Ishikawa (cell line): ENCODE measurements around the gene SUFU.

Experiments
- CEBPB ChIP-seq: IDR thresholded peaks from 2 replicates; pipeline ENCODE4 v1.6.1; 2012
- CREB1 ChIP-seq: IDR thresholded peaks from 2 replicates; pipeline ENCODE4 v1.6.1; 2012; ENCODE audit warnings: low read depth
- EGR1 ChIP-seq: IDR thresholded peaks from 2 replicates; pipeline ENCODE4 v1.6.1; 2012
- EP300 ChIP-seq: IDR thresholded peaks from 2 replicates; pipeline ENCODE4 v1.6.1; 2012; ENCODE audit warnings: borderline replicate concordance
- FOXM1 ChIP-seq: IDR thresholded peaks from 2 replicates; pipeline ENCODE4 v1.6.1; 2012; ENCODE audit warnings: low read depth, borderline replicate concordance
- NFIC ChIP-seq: IDR thresholded peaks from 2 replicates; pipeline ENCODE4 v1.6.1; 2012
- RAD21 ChIP-seq: IDR thresholded peaks from 2 replicates; pipeline ENCODE4 v1.6.1; 2012; ENCODE audit warnings: low read depth
- TAF1 ChIP-seq: IDR thresholded peaks from 2 replicates; pipeline ENCODE4 v1.6.1; 2012; ENCODE audit warnings: low read depth, mild to moderate bottlenecking
- TCF12 ChIP-seq: IDR thresholded peaks from 2 replicates; pipeline ENCODE4 v1.6.1; 2012; ENCODE audit warnings: low read depth
- TEAD4 ChIP-seq: IDR thresholded peaks from 2 replicates; pipeline ENCODE4 v1.6.1; 2012
- YY1 ChIP-seq: IDR thresholded peaks from 2 replicates; pipeline ENCODE4 v1.6.1; 2012; ENCODE audit warnings: low read depth
- ZBTB7A ChIP-seq: IDR thresholded peaks from 2 replicates; pipeline ENCODE4 v1.6.1; 2012; ENCODE audit warnings: low read depth
- TF ChIP-seq, protein P1 (sequence below): IDR thresholded peaks from 2 replicates; pipeline ENCODE4 v1.6.1; 2012
- TF ChIP-seq, protein P2 (sequence below): IDR thresholded peaks from 2 replicates; pipeline ENCODE4 v1.6.1; 2012; ENCODE audit warnings: low read depth, mild to moderate bottlenecking
- TF ChIP-seq, protein P3 (sequence below): IDR thresholded peaks from 2 replicates; pipeline ENCODE4 v1.6.1; 2012

Gene SUFU

GRCh38 chr10:102467971-102468438 is 35.8 kb upstream of the SUFU start:
- TF ChIP-seq YY1: no peak
- no peak for TF ChIP-seq CEBPB
- no peak for TF ChIP-seq EGR1
- TF ChIP-seq FOXM1: no peak
- TF ChIP-seq, protein P1, sequence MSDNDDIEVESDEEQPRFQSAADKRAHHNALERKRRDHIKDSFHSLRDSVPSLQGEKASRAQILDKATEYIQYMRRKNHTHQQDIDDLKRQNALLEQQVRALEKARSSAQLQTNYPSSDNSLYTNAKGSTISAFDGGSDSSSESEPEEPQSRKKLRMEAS: no peak
- TF ChIP-seq EP300: no peak
- TF ChIP-seq, protein P2, sequence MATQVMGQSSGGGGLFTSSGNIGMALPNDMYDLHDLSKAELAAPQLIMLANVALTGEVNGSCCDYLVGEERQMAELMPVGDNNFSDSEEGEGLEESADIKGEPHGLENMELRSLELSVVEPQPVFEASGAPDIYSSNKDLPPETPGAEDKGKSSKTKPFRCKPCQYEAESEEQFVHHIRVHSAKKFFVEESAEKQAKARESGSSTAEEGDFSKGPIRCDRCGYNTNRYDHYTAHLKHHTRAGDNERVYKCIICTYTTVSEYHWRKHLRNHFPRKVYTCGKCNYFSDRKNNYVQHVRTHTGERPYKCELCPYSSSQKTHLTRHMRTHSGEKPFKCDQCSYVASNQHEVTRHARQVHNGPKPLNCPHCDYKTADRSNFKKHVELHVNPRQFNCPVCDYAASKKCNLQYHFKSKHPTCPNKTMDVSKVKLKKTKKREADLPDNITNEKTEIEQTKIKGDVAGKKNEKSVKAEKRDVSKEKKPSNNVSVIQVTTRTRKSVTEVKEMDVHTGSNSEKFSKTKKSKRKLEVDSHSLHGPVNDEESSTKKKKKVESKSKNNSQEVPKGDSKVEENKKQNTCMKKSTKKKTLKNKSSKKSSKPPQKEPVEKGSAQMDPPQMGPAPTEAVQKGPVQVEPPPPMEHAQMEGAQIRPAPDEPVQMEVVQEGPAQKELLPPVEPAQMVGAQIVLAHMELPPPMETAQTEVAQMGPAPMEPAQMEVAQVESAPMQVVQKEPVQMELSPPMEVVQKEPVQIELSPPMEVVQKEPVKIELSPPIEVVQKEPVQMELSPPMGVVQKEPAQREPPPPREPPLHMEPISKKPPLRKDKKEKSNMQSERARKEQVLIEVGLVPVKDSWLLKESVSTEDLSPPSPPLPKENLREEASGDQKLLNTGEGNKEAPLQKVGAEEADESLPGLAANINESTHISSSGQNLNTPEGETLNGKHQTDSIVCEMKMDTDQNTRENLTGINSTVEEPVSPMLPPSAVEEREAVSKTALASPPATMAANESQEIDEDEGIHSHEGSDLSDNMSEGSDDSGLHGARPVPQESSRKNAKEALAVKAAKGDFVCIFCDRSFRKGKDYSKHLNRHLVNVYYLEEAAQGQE: no peak
- no peak for TF ChIP-seq CREB1
- TF ChIP-seq ZBTB7A: no peak
- TF ChIP-seq TCF12: no peak
- TF ChIP-seq, protein P3, sequence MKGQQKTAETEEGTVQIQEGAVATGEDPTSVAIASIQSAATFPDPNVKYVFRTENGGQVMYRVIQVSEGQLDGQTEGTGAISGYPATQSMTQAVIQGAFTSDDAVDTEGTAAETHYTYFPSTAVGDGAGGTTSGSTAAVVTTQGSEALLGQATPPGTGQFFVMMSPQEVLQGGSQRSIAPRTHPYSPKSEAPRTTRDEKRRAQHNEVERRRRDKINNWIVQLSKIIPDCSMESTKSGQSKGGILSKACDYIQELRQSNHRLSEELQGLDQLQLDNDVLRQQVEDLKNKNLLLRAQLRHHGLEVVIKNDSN: no peak
- TF ChIP-seq TEAD4: no peak

DNA sequence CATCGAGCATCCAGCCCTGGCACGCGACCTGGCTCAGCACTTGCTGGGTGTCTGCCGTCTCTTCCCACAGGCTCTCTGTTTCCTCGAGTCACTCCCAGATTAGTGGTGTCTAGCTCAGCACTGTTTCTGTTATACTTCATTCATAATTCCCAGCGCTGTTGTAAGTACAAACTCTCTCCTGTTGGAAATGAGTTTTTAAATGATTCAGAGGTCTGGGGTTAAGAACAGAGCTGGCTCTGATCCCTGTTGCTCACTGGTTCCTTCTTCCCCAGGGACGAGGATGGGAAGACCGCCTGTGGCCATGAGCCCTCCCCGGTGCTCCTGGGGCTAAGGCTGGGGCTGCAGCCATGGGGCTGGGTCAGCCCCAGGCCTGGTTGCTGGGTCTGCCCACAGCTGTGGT is 35.1 kb upstream of the SUFU start:
- TF ChIP-seq EP300 (no peak), TCF12 (no peak), ZBTB7A (no peak), RAD21 (no peak), TEAD4 (no peak)
- TF ChIP-seq, protein P1: no peak

GRCh38 chr10:102470579-102471546 is 32.9 kb upstream of the SUFU start:
- TF ChIP-seq, protein P2: no peak
- TF ChIP-seq TCF12 (no peak), EGR1 (no peak), YY1 (no peak), FOXM1 (no peak), TAF1 (no peak), ZBTB7A (no peak), TEAD4 (no peak), NFIC (no peak), CEBPB (no peak), RAD21 (no peak), CREB1 (no peak), EP300 (no peak)
- TF ChIP-seq, protein P3: no peak
- TF ChIP-seq, protein P1: no peak

- TF ChIP-seq CREB1 (no peak), YY1 (no peak), ZBTB7A (no peak), TAF1 (no peak), CEBPB (no peak), TCF12 (no peak), RAD21 (no peak), FOXM1 (no peak), EP300 (no peak), TEAD4 (no peak), EGR1 (no peak), NFIC (no peak)
- TF ChIP-seq, protein P1: no peak
- TF ChIP-seq, protein P3: no peak
- TF ChIP-seq, protein P2: no peak
These were observed 30.1 kb upstream of the SUFU start for GRCh38 chr10:102473445-102474331.
